GM21515 (cell line): ENCODE results near the gene FANCB.

Experiments used
- ATAC-seq: cut with Tn5 transposase; IDR thresholded peaks from one replicate; pipeline ENCODE4 v1.9.1; 2021; ENCODE audit not compliant: unreplicated experiment

The FANCB gene

GRCh38 chrX:14837155-14837554 is 35.7 kb downstream of the FANCB start:
- ATAC-seq = no peak

GRCh38 chrX:14832586-14832985 is 40.3 kb downstream of the FANCB start:
- no peak for ATAC-seq

- no peak for ATAC-seq
Measured at GRCh38 chrX:14832151-14832550, 40.7 kb downstream of the FANCB start.

GRCh38 chrX:14829643-14830042 is 43.2 kb downstream of the FANCB start:
- no peak for ATAC-seq

DNA sequence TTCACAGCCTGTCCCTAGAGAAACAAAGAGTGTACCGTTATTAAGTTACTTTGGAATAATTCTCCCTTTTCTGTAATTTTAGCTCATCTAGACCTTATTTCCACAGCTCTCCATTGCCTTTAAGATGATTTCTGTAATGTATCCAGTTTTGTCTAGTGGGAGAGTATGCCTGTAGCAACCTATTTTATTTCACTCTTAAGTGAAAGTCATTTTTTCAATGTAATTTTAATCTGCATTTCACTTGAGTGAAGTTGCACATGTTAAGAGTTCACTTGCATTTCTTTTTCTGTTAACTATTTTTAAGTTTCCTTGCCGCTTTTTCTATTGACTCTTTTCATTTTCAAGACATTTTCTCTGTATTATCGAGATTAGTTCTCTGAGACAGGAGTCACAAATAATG is 46.5 kb downstream of the FANCB start:
- ATAC-seq = no peak

GRCh38 chrX:14825851-14826250 is 47.0 kb downstream of the FANCB start:
- no peak for ATAC-seq

DNA sequence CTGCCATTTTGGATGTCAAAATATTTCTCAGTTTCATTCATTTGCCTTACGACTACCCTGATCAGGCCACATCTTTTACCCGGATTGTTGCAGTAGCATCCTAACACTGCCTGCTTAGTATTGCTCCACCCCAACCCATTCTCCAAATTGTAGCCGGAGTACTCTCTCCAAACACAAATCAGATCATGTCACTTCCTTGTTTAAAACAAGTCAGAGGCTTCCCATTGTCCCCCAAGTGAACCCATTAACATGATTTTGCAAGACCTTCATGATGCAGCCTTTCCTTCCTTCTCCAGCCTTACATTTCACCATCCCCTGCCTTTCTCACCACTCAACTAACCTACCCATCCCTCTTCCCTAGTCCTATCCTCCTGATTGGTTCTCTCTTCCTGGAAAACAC is 53.1 kb downstream of the FANCB start:
- no peak for ATAC-seq

DNA sequence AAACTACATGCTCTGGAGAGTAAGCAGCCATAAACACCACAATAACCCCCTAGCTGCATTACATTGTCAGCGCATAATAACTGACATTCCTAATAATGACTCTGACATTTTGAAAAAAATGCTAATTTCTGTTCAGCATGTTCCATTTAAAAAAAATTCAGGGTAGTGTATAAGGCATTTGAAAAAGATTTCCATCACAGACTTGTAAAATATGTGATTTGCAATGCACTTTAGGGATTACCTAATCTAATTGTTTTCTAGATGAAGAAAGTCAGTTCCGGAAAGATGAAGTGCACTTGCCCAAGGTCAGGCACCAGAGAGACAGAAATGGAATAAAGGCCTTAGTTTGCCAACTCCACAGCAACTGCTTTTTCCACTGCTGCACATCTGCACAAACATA is 55.3 kb downstream of the FANCB start:
- ATAC-seq = no peak

- ATAC-seq = no peak
Measured at GRCh38 chrX:14802943-14803710, 69.7 kb downstream of the FANCB start.

DNA sequence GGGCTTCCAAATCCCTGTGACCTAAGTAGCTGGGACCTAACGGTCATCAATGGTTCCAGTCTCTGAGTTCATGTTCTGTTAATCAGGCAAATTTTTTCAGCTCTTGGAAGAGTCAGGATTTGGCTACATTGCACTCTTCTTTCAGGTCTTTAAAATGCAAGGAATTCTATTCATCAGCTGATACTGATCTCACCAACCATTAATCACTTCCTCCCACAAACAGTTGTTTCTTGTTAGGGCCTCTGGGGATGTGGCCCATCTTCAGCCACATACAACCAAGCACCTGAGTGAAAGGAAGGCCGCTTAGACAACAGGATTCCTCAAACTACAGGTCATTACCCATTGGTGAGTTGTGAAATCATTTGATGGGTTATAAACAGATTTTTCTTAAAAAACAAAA is 71.7 kb downstream of the FANCB start:
- no peak for ATAC-seq

GRCh38 chrX:14798805-14799397 is 74.0 kb downstream of the FANCB start:
- ATAC-seq = no peak
